Mesenchymal stem cell (in vitro differentiated cells and primary cell): ENCODE data around the gene CNOT6.

ENCODE experiments used
- DNase-seq: peaks from one replicate; pipeline ENCODE4 v3.0.0-alpha.2; 2013
- H2AFZ ChIP-seq: one replicate; pipeline ENCODE4 v1.6.1; 2013; ENCODE audit warnings: low read depth, mild to moderate bottlenecking, control low read depth, inconsistent platforms, low read length, moderate library complexity
- H2AK5ac ChIP-seq: 2 replicates; pipeline ENCODE4 v1.6.1; 2013; ENCODE audit warnings: low read length, moderate library complexity, mild to moderate bottlenecking, inconsistent platforms; ENCODE audit not compliant: severe bottlenecking
- H2BK120ac ChIP-seq: one replicate; pipeline ENCODE4 v1.6.1; 2013; ENCODE audit warnings: low read depth, mild to moderate bottlenecking, inconsistent platforms, low read length, moderate library complexity
- H2BK12ac ChIP-seq, 2 experiments: one replicate each; pipeline ENCODE4 v1.6.1; 2013; ENCODE audit warnings: inconsistent platforms in 2 of 2, low read length in 2 of 2, mild to moderate bottlenecking in 2 of 2, moderate library complexity in 2 of 2, control low read depth in 1 of 2
- H2BK15ac ChIP-seq: one replicate; pipeline ENCODE4 v1.6.1; 2013; ENCODE audit warnings: mild to moderate bottlenecking, low read depth, inconsistent platforms; ENCODE audit not compliant: poor library complexity, severe bottlenecking
- H2BK5ac ChIP-seq: 2 replicates; pipeline ENCODE4 v1.6.1; 2013; ENCODE audit warnings: low read depth, mild to moderate bottlenecking, low read length, control low read depth, inconsistent platforms; ENCODE audit not compliant: poor library complexity, severe bottlenecking
- H3K14ac ChIP-seq, 2 experiments: one replicate each; pipeline ENCODE4 v1.6.1; 2013; ENCODE audit warnings: inconsistent platforms in 2 of 2, low read length in 2 of 2, control low read depth in 1 of 2, mild to moderate bottlenecking in 1 of 2, moderate library complexity in 1 of 2
- H3K18ac ChIP-seq, 2 experiments: one replicate each; pipeline ENCODE4 v1.6.1; 2013; ENCODE audit warnings: inconsistent platforms in 2 of 2, low read length in 2 of 2, control low read depth in 1 of 2, low read depth in 1 of 2, mild to moderate bottlenecking in 1 of 2
- H3K23ac ChIP-seq, 2 experiments: one replicate each; pipeline ENCODE4 v1.6.1; 2013; ENCODE audit warnings: inconsistent platforms in 2 of 2, low read length in 2 of 2, mild to moderate bottlenecking in 2 of 2, moderate library complexity in 2 of 2, control low read depth in 1 of 2
- H3K27ac ChIP-seq: 2 replicates; pipeline ENCODE4 v1.5.1; 2013; ENCODE audit warnings: mild to moderate bottlenecking, moderate library complexity, low read length, control low read depth, inconsistent platforms; ENCODE audit not compliant: poor library complexity, severe bottlenecking
- H3K27me3 ChIP-seq, 2 experiments: 2 replicates each; pipeline versions ENCODE4 v1.6.1 to v1.7.0; 2013; ENCODE audit warnings: low read length in 2 of 2, mild to moderate bottlenecking in 2 of 2, moderate library complexity in 2 of 2, control low read depth in 1 of 2, inconsistent platforms in 1 of 2; ENCODE audit not compliant: control insufficient read depth in 1 of 2, insufficient read depth in 1 of 2
- H3K36me3 ChIP-seq, 2 experiments: 2 replicates each; pipeline versions ENCODE4 v1.6.1 to v1.7.0; 2013; ENCODE audit warnings: low read length in 2 of 2, control low read depth in 1 of 2, inconsistent platforms in 1 of 2, low read depth in 1 of 2, mild to moderate bottlenecking in 1 of 2; ENCODE audit not compliant: insufficient read depth in 2 of 2, control insufficient read depth in 1 of 2
- H3K4ac ChIP-seq, 2 experiments: one replicate each; pipeline ENCODE4 v1.6.1; 2013; ENCODE audit warnings: inconsistent platforms in 2 of 2, low read length in 2 of 2, mild to moderate bottlenecking in 2 of 2, moderate library complexity in 2 of 2, control low read depth in 1 of 2, low read depth in 1 of 2
- H3K4me1 ChIP-seq: 2 replicates; pipeline ENCODE4 v1.6.1; 2013; ENCODE audit warnings: low read depth, low read length, control low read depth; ENCODE audit not compliant: control insufficient read depth, insufficient read depth
- H3K4me2 ChIP-seq: 2 replicates; pipeline ENCODE4 v1.6.1; 2013; ENCODE audit warnings: low read length, mild to moderate bottlenecking, inconsistent platforms; ENCODE audit not compliant: poor library complexity, severe bottlenecking
- H3K4me3 ChIP-seq, 2 experiments: 2 replicates each; pipeline versions ENCODE4 v1.5.1 to v1.7.0; 2013; ENCODE audit warnings: low read length in 2 of 2, mild to moderate bottlenecking in 2 of 2, control low read depth in 1 of 2, low read depth in 1 of 2; ENCODE audit not compliant: insufficient read depth in 1 of 2
- H3K79me1 ChIP-seq: replicated peaks from 2 replicates; pipeline ENCODE4 v1.6.1; 2013; ENCODE audit warnings: mild to moderate bottlenecking, control low read depth, low read length, inconsistent platforms; ENCODE audit not compliant: poor library complexity, severe bottlenecking
- H3K9ac ChIP-seq: 2 replicates; pipeline ENCODE4 v1.7.0; 2013; ENCODE audit warnings: mild to moderate bottlenecking, low read length, moderate library complexity
- H3K9me3 ChIP-seq: 2 replicates; pipeline ENCODE4 v1.7.0; 2013; ENCODE audit warnings: mild to moderate bottlenecking, low read length; ENCODE audit not compliant: control insufficient read depth
- H4K8ac ChIP-seq: one replicate; pipeline ENCODE4 v1.6.1; 2013; ENCODE audit warnings: inconsistent platforms, mild to moderate bottlenecking, low read length, moderate library complexity
- H4K91ac ChIP-seq: one replicate; pipeline ENCODE4 v1.6.1; 2013; ENCODE audit warnings: mild to moderate bottlenecking, low read length, inconsistent platforms
- WGBS: methylation state at CpG from one replicate; pipeline ENCODE4 v1.1.7; 2013; ENCODE audit warnings: mixed read lengths; 5-methylcytosine and 5-hydroxymethylcytosine counted together

The CNOT6 gene

DNA sequence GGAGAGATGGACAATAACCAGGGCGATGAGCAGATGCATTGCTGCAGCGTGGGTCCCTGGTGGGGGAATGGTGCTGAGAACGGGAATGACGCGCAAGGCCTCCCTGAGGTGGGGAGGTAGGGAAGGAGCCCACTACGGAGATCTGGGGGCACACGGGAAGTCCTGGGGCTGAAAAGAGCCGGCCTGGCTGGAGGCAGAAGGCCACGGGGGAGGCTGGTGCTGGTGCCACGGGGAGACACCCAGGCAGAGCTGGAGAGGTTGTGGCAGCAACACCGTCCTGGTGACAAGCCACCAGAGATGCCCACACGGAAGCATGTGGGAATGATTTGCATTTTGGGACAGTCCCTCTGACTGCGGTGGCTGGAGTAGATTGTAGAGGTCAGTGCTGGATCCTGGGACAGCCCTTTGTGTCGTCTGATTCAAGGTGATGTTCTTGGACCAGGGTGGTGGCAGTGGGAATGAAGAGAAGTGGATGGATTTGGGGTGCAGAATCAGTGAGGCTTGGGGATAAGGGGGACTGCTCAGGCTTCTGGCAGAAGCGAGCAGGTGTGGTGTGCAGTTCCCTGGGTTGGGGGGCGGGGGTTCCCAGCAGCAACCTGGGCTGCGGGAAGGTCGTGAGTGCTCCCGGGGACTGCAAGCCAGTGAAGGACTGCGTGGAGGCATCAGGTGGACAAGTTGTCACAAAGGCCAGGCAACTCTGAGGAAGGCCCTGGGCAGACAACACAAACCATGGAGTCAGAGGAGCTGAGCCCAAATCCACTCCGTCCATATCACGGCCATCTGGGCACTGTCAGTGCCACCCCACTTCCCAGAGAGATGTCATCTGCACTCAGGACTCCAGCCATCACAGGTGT is 25.2 kb upstream of the CNOT6 start:
- WGBS: 86% methylated on average over 22 of the region's 22 CpGs
- H3K14ac ChIP-seq: peak overlapping the region in 1 of 2 experiments; percentile 18
- no peak overlapping the region for H3K23ac ChIP-seq

DNA sequence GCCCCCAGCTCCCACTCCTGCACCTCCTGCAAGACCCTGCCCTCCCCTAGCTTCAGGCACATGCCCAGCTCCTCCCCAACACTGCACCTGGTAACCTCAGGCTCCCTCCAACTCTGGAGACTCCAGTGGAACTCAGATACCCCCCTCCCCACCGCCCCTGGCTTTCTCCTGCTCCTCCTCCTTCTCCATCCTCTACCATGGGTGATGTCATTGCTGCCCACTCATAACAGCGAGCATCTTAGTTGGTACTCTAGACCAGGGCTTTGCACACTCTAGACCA is 24.7 kb upstream of the CNOT6 start:
- H3K36me3 ChIP-seq: no peaks in the 10 kb centered on the region
- no peak overlapping the region for H2BK12ac ChIP-seq
- H2BK15ac ChIP-seq: no peak overlapping the region
- no peak overlapping the region for H3K14ac ChIP-seq
- H3K23ac ChIP-seq: no peak overlapping the region
- H3K4me2 ChIP-seq: no peak overlapping the region
- no peak overlapping the region for H4K91ac ChIP-seq
- H3K4me3 ChIP-seq: no peak overlapping the region
- no peak overlapping the region for H3K27ac ChIP-seq
- no peak overlapping the region for H2AFZ ChIP-seq
- H3K4me1 ChIP-seq: peaks cover 4% of the 10 kb centered on the region
- no peak overlapping the region for H4K8ac ChIP-seq
- H3K9me3 ChIP-seq: no peaks in the 10 kb centered on the region
- no peak overlapping the region for H3K9ac ChIP-seq
- no peak overlapping the region for H2AK5ac ChIP-seq
- no peak overlapping the region for H3K18ac ChIP-seq
- H3K79me1 ChIP-seq: no peaks in the 10 kb centered on the region
- peaks cover 8 to 25% of the 10 kb centered on the region in 2 experiments for H3K27me3 ChIP-seq
- no peak overlapping the region for H2BK120ac ChIP-seq
- WGBS: 72% methylated on average over 2 of the region's 2 CpGs
- H2BK5ac ChIP-seq: no peak overlapping the region
- H3K4ac ChIP-seq: no peak overlapping the region
- no peak for DNase-seq

More for the DNA sequence above, 25.2 kb upstream of the CNOT6 start:
- no peak overlapping the region for H3K4me3 ChIP-seq
- H4K8ac ChIP-seq: no peak overlapping the region
- no peak overlapping the region for H4K91ac ChIP-seq
- H3K4me2 ChIP-seq: no peak overlapping the region
- H2BK15ac ChIP-seq: no peak overlapping the region
- H2BK12ac ChIP-seq: no peak overlapping the region
- no peak for DNase-seq
- no peaks in the 10 kb centered on the region for H3K79me1 ChIP-seq
- no peak overlapping the region for H2AFZ ChIP-seq
- no peaks in the 10 kb centered on the region for H3K9me3 ChIP-seq
- peaks cover 8 to 26% of the 10 kb centered on the region in 2 experiments for H3K27me3 ChIP-seq
- H2BK120ac ChIP-seq: no peak overlapping the region
- no peak overlapping the region for H2AK5ac ChIP-seq
- no peak overlapping the region for H2BK5ac ChIP-seq
- peaks cover 4% of the 10 kb centered on the region for H3K4me1 ChIP-seq
- no peaks in the 10 kb centered on the region for H3K36me3 ChIP-seq
- no peak overlapping the region for H3K4ac ChIP-seq
- H3K27ac ChIP-seq: no peak overlapping the region
- H3K9ac ChIP-seq: no peak overlapping the region
- H3K18ac ChIP-seq: no peak overlapping the region

DNA sequence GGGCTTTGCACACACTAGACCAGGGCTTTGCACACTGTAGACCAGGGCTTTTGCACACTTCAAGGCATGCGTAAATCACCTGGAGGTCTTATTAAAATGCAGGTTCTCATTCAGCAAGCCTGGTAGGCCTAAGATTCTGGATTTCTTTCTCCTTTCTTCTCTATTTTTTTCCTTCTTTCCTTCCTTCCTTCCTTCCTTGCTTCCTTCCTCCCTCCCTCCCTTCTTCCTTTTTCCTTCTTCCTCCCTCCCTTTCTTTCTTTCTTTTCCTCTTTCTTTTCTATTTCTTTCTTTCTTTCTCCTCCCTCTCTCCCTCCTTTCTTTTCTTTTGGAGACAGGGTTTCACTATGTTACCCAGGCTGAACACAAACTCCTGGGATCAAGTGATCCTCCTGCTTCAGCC is 24.3 kb upstream of the CNOT6 start:
- Histone ChIP-seq H3K27me3 (peaks cover 8 to 25% of the 10 kb centered on the region in 2 experiments), H3K23ac (no peak overlapping the region), H2BK15ac (no peak overlapping the region), H3K18ac (no peak overlapping the region), H4K91ac (no peak overlapping the region), H3K27ac (no peak overlapping the region), H2AK5ac (no peak overlapping the region), H4K8ac (no peak overlapping the region), H3K9ac (no peak overlapping the region), H3K79me1 (no peaks in the 10 kb centered on the region), H3K4me3 (no peak overlapping the region), H2AFZ (no peak overlapping the region), H3K14ac (no peak overlapping the region), H3K4me2 (no peak overlapping the region), H2BK12ac (no peak overlapping the region), H3K36me3 (no peaks in the 10 kb centered on the region), H2BK5ac (no peak overlapping the region), H3K4ac (no peak overlapping the region), H2BK120ac (no peak overlapping the region), H3K9me3 (no peaks in the 10 kb centered on the region), H3K4me1 (peaks cover 4% of the 10 kb centered on the region)
- no peak for DNase-seq
- 90% methylated on average over 1 of the region's 1 CpG for WGBS

DNA sequence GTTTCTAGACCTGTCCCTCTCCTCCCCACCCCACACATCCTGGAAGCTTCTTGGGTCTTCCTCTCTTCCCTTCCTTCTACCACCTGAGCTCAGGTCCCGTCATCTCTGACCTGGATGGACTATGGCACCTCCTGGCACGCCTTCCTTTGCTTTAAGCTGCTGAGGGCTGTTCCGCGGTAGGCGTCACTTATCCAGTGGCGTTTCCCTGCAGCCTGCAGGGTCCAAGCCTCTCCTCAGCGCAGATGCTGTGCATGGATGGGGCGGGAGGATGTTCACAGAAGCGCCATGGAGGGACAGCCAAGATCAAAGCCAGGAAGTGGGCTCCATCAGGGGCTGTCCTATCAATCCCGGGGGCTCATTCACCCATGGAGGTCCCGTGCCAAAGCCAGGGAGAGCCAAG is 23.8 kb upstream of the CNOT6 start:
- Histone ChIP-seq H3K4me2 (no peak overlapping the region), H3K36me3 (no peaks in the 10 kb centered on the region), H3K4ac (no peak overlapping the region), H3K27ac (no peak overlapping the region), H3K18ac (no peak overlapping the region), H2AFZ (no peak overlapping the region), H2AK5ac (no peak overlapping the region), H3K14ac (no peak overlapping the region), H3K9me3 (no peaks in the 10 kb centered on the region), H3K9ac (no peak overlapping the region), H2BK15ac (no peak overlapping the region), H3K27me3 (peaks cover 8 to 22% of the 10 kb centered on the region in 2 experiments), H3K23ac (no peak overlapping the region), H2BK5ac (no peak overlapping the region), H2BK120ac (no peak overlapping the region), H4K91ac (no peak overlapping the region), H4K8ac (no peak overlapping the region), H3K4me3 (no peak overlapping the region), H3K4me1 (peaks cover 4% of the 10 kb centered on the region), H2BK12ac (no peak overlapping the region), H3K79me1 (no peaks in the 10 kb centered on the region)
- WGBS: 89% methylated on average over 11 of the region's 11 CpGs
- no peak for DNase-seq
